Panc1 (cell line): Measurements from ENCODE around the gene LPP. TPM values are rescaled to one million over a fixed set of nuclear protein-coding genes. Genes with fewer than 3 reads are reported as not detected.

Experiments used
- ATAC-seq: fragments of 200-7000 bp; cut with Tn5 transposase; 2 replicates; pipeline ENCODE4 v1.9.1; 2020; ENCODE audit warnings: mild to moderate bottlenecking, moderate library complexity
- BruUV-seq: library from RNA; stranded (reverse); fragments of 400-500 nt; replicated peaks from 2 replicates; lab custom pipeline; 2021; lab: Mats Ljungman, UMichigan
- CTCF ChIA-PET: fragments of 300-600 bp; sonication (Branson Sonifier 250); formaldehyde crosslinking; loops from one replicate; lab custom pipeline; 2022; ENCODE audit warnings: antibody characterized with exemption; lab: Charles Lee
- POLR2A ChIA-PET: fragments of 300-600 bp; sonication (Branson Sonifier 250); formaldehyde crosslinking; loops from one replicate; lab custom pipeline; 2022; ENCODE audit warnings: antibody characterized with exemption; lab: Charles Lee
- DNase-seq: peaks from one replicate; pipeline ENCODE4 v3.0.0-alpha.2; 2010; ENCODE audit warnings: low read depth, low spot score
- H3K27ac ChIP-seq: 2 replicates; pipeline ENCODE4 v1.5.1; 2011; ENCODE audit warnings: mild to moderate bottlenecking, low read length, inconsistent platforms
- H3K27me3 ChIP-seq: fragments of 200-500 bp; sonication (Bioruptor generic); 2 replicates; pipeline ENCODE4 v1.6.0; 2014; ENCODE audit warnings: low read length, inconsistent platforms; ENCODE audit not compliant: control insufficient read depth, insufficient read depth
- H3K36me3 ChIP-seq: fragments of 200-500 bp; sonication (Bioruptor generic); 2 replicates; pipeline ENCODE4 v1.5.1; 2014; ENCODE audit warnings: inconsistent platforms, mild to moderate bottlenecking, low read length, moderate library complexity; ENCODE audit not compliant: control insufficient read depth, insufficient read depth
- H3K4me1 ChIP-seq: 2 replicates; pipeline ENCODE4 v1.5.1; 2011; ENCODE audit warnings: inconsistent platforms, mild to moderate bottlenecking, low read length, moderate library complexity; ENCODE audit not compliant: control insufficient read depth, insufficient read depth
- H3K4me3 ChIP-seq, 2 experiments: 2 replicates each; pipeline ENCODE4 v1.5.1; 2011 to 2012; ENCODE audit warnings: low read depth in 2 of 2, low read length in 2 of 2, mild to moderate bottlenecking in 2 of 2, inconsistent platforms in 1 of 2, moderate library complexity in 1 of 2
- H3K9me3 ChIP-seq: fragments of 200-500 bp; sonication (Bioruptor generic); 2 replicates; pipeline ENCODE4 v1.5.1; 2014; ENCODE audit warnings: low read depth, mild to moderate bottlenecking, inconsistent platforms, low read length, moderate library complexity; ENCODE audit not compliant: control insufficient read depth, insufficient read depth
- POLR2AphosphoS5 ChIP-seq: IDR thresholded peaks from 2 replicates; pipeline ENCODE4 v1.6.1; 2012; ENCODE audit warnings: mild to moderate bottlenecking, low read depth, low read length, moderate library complexity
- SIN3A ChIP-seq: IDR thresholded peaks from 2 replicates; pipeline ENCODE4 v1.6.1; 2012; ENCODE audit warnings: low read depth, mild to moderate bottlenecking, low read length, moderate library complexity, borderline replicate concordance; ENCODE audit not compliant: insufficient read depth
- TCF7L2 ChIP-seq: IDR thresholded peaks from 2 replicates; pipeline ENCODE4 v1.6.1; 2011; ENCODE audit warnings: mild to moderate bottlenecking, low read depth, low read length, inconsistent platforms
- in situ Hi-C: cut with HindIII; loops from 2 replicates; pipeline ENCODE4 v1.10.0; 2016; ENCODE audit warnings: low sequenced_read_pairs, low pct_unique_long_range_greater_than_20kb
- intact Hi-C: fragments of 100-400 bp; cut with micrococcal nuclease; formaldehyde crosslinking; loops from one replicate; pipeline ENCODE4 v1.10.0; 2022; ENCODE audit not compliant: unreplicated experiment
- total RNA-seq: library from RNA; stranded (reverse); gene quantifications from one replicate; pipeline ENCODE4 v1.2.1, GENCODE V29; 2021; ENCODE audit not compliant: unreplicated experiment
- TF ChIP-seq, protein P1 (sequence below), 2 experiments: IDR thresholded peaks; 2 replicates each; pipeline ENCODE4 v1.6.1; 2011 to 2012; ENCODE audit warnings: low read depth in 2 of 2, control low read depth in 1 of 2, low read length in 1 of 2, mild to moderate bottlenecking in 1 of 2, moderate library complexity in 1 of 2; ENCODE audit not compliant: insufficient read depth in 1 of 2
- TF ChIP-seq, protein P2 (sequence below): fragments of 450-650 bp; IDR thresholded peaks from 2 replicates; pipeline ENCODE4 v1.5.1; 2017; ENCODE audit warnings: mild to moderate bottlenecking

The LPP gene
- total RNA-seq, 1 experiment from 2014 or later, result 90.0 TPM

DNA sequence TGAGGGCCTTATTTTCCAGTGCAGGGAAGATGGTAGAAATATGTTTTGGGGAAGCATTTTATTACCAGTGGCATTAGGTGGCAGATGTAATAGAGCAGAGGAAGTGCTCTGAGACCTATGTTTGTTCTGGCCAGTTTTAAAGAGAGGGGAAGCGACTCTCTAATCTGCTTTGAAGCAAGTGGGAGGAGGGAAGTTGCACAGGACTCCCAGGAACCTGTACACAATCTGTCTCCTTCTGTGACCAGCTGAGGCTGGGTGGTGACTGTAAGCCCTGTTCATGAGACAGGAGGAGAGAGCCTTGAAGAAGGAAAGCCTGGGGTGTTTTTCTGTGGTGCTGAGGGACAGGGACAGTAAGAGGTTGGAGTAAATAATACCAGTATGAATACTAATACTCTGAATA, 60.5 kb downstream of the LPP start:
- Histone ChIP-seq H3K4me1 (no peaks in the 10 kb centered on the region), H3K4me3 (no peak overlapping the region), H3K36me3 (no peaks in the 10 kb centered on the region), H3K27me3 (no peaks in the 10 kb centered on the region), H3K9me3 (no peaks in the 10 kb centered on the region), H3K27ac (no peak overlapping the region)
- ChIA-PET CTCF (no interaction called here), POLR2A (no interaction called here)
- no peak for TF ChIP-seq SIN3A
- no peak for TF ChIP-seq TCF7L2
- TF ChIP-seq, protein P1, sequence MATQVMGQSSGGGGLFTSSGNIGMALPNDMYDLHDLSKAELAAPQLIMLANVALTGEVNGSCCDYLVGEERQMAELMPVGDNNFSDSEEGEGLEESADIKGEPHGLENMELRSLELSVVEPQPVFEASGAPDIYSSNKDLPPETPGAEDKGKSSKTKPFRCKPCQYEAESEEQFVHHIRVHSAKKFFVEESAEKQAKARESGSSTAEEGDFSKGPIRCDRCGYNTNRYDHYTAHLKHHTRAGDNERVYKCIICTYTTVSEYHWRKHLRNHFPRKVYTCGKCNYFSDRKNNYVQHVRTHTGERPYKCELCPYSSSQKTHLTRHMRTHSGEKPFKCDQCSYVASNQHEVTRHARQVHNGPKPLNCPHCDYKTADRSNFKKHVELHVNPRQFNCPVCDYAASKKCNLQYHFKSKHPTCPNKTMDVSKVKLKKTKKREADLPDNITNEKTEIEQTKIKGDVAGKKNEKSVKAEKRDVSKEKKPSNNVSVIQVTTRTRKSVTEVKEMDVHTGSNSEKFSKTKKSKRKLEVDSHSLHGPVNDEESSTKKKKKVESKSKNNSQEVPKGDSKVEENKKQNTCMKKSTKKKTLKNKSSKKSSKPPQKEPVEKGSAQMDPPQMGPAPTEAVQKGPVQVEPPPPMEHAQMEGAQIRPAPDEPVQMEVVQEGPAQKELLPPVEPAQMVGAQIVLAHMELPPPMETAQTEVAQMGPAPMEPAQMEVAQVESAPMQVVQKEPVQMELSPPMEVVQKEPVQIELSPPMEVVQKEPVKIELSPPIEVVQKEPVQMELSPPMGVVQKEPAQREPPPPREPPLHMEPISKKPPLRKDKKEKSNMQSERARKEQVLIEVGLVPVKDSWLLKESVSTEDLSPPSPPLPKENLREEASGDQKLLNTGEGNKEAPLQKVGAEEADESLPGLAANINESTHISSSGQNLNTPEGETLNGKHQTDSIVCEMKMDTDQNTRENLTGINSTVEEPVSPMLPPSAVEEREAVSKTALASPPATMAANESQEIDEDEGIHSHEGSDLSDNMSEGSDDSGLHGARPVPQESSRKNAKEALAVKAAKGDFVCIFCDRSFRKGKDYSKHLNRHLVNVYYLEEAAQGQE (IDR thresholded peaks at IDR 0.05; ENCODE audit: insufficient read depth in 1 of 2, low read depth in 2 of 2, low read length in 1 of 2), result no peak
- TF ChIP-seq POLR2AphosphoS5, result no peak
- TF ChIP-seq, protein P2, sequence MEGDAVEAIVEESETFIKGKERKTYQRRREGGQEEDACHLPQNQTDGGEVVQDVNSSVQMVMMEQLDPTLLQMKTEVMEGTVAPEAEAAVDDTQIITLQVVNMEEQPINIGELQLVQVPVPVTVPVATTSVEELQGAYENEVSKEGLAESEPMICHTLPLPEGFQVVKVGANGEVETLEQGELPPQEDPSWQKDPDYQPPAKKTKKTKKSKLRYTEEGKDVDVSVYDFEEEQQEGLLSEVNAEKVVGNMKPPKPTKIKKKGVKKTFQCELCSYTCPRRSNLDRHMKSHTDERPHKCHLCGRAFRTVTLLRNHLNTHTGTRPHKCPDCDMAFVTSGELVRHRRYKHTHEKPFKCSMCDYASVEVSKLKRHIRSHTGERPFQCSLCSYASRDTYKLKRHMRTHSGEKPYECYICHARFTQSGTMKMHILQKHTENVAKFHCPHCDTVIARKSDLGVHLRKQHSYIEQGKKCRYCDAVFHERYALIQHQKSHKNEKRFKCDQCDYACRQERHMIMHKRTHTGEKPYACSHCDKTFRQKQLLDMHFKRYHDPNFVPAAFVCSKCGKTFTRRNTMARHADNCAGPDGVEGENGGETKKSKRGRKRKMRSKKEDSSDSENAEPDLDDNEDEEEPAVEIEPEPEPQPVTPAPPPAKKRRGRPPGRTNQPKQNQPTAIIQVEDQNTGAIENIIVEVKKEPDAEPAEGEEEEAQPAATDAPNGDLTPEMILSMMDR, result no peak
- DNase-seq (no peak), ATAC-seq (no peak)
- in situ Hi-C loops, result no loop called here
- intact Hi-C loops, result no loop called here
- BruUV-seq, result no TSS peak

DNA sequence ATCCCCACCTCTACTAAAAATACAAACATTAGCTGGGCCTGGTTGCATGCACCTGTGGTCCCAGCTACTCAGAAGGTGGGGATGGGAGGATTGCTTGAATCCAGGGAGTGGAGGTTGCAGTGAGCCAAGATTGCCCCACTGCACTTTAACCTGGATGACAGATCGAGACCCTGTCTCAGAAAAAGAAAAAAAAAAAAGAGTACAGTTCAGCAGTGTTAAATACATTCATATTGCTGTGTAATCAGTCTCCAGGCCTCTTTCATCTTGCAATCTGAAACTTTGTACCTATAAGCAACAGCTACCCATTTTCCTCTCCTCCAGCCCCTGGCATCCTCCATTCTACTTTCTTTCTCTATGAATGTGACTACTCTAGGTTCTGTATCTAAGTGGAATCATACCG, 61.2 kb downstream of the LPP start:
- no peaks in the 10 kb centered on the region for H3K36me3 ChIP-seq
- DNase-seq, result no peak
- H3K4me3 ChIP-seq, result no peak overlapping the region
- POLR2A ChIA-PET, result no interaction called here
- ATAC-seq, result no peak
- CTCF ChIA-PET, result interaction anchor here (0.6 kb wide), 1 partner anchor 82 kb away, joined by 7 read pairs; no protein-coding TSS in a partner anchor
- H3K9me3 ChIP-seq, result no peaks in the 10 kb centered on the region
- intact Hi-C loops, result no loop called here
- no TSS peak for BruUV-seq
- TF ChIP-seq, protein P1 (IDR thresholded peaks at IDR 0.05; ENCODE audit: insufficient read depth in 1 of 2, low read depth in 2 of 2, low read length in 1 of 2), result no peak
- TF ChIP-seq TCF7L2, result no peak
- no peak for TF ChIP-seq POLR2AphosphoS5
- no peak for TF ChIP-seq SIN3A
- TF ChIP-seq, protein P2, result no peak
- H3K27me3 ChIP-seq, result no peaks in the 10 kb centered on the region
- in situ Hi-C loops, result no loop called here
- no peaks in the 10 kb centered on the region for H3K4me1 ChIP-seq
- H3K27ac ChIP-seq, result no peak overlapping the region
